OCI-LY7 (cell line): ENCODE data around the gene DNASE1L3. TPM values are rescaled to one million over a fixed set of nuclear protein-coding genes. Genes with fewer than 3 reads are reported as not detected.

ENCODE experiments used
- BruUV-seq: library from RNA; stranded (reverse); fragments of 400-500 nt; replicated peaks from 2 replicates; lab custom pipeline; 2021; lab: Mats Ljungman, UMichigan
- CTCF ChIA-PET: fragments of 300-600 bp; sonication (Branson Sonifier 250); formaldehyde crosslinking; loops from one replicate; lab custom pipeline; 2022; ENCODE audit warnings: antibody characterized with exemption; ENCODE audit not compliant: unreplicated experiment; lab: Charles Lee
- POLR2A ChIA-PET: fragments of 300-600 bp; sonication (Branson Sonifier 250); formaldehyde crosslinking; loops from one replicate; lab custom pipeline; 2022; ENCODE audit warnings: antibody characterized with exemption; lab: Charles Lee
- DNase-seq: peaks from one replicate; pipeline ENCODE4 v3.0.0-alpha.2; 2015; ENCODE audit warnings: low spot score
- H2AFZ ChIP-seq: fragments of 200-600 bp; sonication (generic), shearing (Covaris generic); 2 replicates; pipeline ENCODE4 v1.6.1; 2014; ENCODE audit warnings: mild to moderate bottlenecking, antibody characterized with exemption, low read length, moderate library complexity
- H3K27ac ChIP-seq: fragments of 200-600 bp; sonication (generic); 2 replicates; pipeline ENCODE4 v1.5.1; 2014; ENCODE audit warnings: mixed run types, low read depth, mild to moderate bottlenecking, moderate library complexity, low read length, inconsistent platforms; ENCODE audit not compliant: poor library complexity, severe bottlenecking
- H3K36me3 ChIP-seq: fragments of 200-600 bp; sonication (generic); 2 replicates; pipeline ENCODE4 v1.6.1; 2014; ENCODE audit warnings: mild to moderate bottlenecking, antibody characterized with exemption, low read length, moderate library complexity, mixed read lengths; ENCODE audit not compliant: insufficient read depth
- H3K4me1 ChIP-seq: fragments of 200-600 bp; sonication (generic); 2 replicates; pipeline ENCODE4 v1.5.1; 2014; ENCODE audit warnings: mild to moderate bottlenecking, low read length; ENCODE audit not compliant: insufficient read depth, poor library complexity, severe bottlenecking
- H3K4me2 ChIP-seq: fragments of 200-600 bp; sonication (generic); 2 replicates; pipeline ENCODE4 v1.6.1; 2014; ENCODE audit warnings: mild to moderate bottlenecking, low read length
- H3K4me3 ChIP-seq: fragments of 200-600 bp; sonication (generic); 2 replicates; pipeline ENCODE4 v1.5.1; 2014; ENCODE audit warnings: mild to moderate bottlenecking, low read depth, low read length; ENCODE audit not compliant: poor library complexity, severe bottlenecking
- H3K79me2 ChIP-seq: fragments of 200-600 bp; sonication (generic); 2 replicates; pipeline ENCODE4 v1.6.1; 2016; ENCODE audit warnings: low read depth, mild to moderate bottlenecking, low read length, moderate library complexity, mixed read lengths; ENCODE audit not compliant: insufficient read depth
- H3K9me2 ChIP-seq: fragments of 200-600 bp; sonication (generic); 2 replicates; pipeline ENCODE4 v1.6.1; 2016; ENCODE audit warnings: mild to moderate bottlenecking, low read length, mixed read lengths; ENCODE audit not compliant: insufficient read depth
- H3K9me3 ChIP-seq: fragments of 200-600 bp; sonication (generic); 2 replicates; pipeline ENCODE4 v1.6.1; 2014; ENCODE audit warnings: mild to moderate bottlenecking, mixed run types, low read length, mixed read lengths
- H4K20me1 ChIP-seq: fragments of 200-600 bp; sonication (generic); 2 replicates; pipeline ENCODE4 v1.6.1; 2014; ENCODE audit warnings: mild to moderate bottlenecking, antibody characterized with exemption, low read length, moderate library complexity, mixed read lengths; ENCODE audit not compliant: insufficient read depth
- EZH2phosphoT487 ChIP-seq: fragments of 200-600 bp; sonication (generic); IDR thresholded peaks from 2 replicates; pipeline ENCODE4 v1.6.1; 2018; ENCODE audit warnings: low read depth, borderline replicate concordance, mild to moderate bottlenecking, mixed run types, antibody characterized with exemption, low read length, moderate library complexity, mixed read lengths
- intact Hi-C: fragments of 100-400 bp; cut with micrococcal nuclease; formaldehyde crosslinking; loops from one replicate; pipeline ENCODE4 v1.10.0; 2022; ENCODE audit not compliant: unreplicated experiment
- total RNA-seq, 2 experiments: library from RNA; depleted of rRNA in 1 of 2; stranded (reverse); fragments of >200 nt in 1 of 2; shearing (Covaris generic) in 1 of 2; gene quantifications; 2 replicates each; pipeline ENCODE4 v1.2.3, GENCODE V29; 2014 to 2022
- TF ChIP-seq, protein P1 (sequence below): fragments of 200-600 bp; sonication (generic); conservative IDR thresholded peaks from 2 replicates; pipeline ENCODE4 v1.5.1; 2014; ENCODE audit warnings: mild to moderate bottlenecking, antibody characterized with exemption, low read length, moderate library complexity, mixed read lengths

Gene DNASE1L3
- total RNA-seq, 2 experiments from 2014 or later: 1.3 TPM; not detected in 1

GRCh38 chr3:58258392-58259055 is 47.8 kb upstream of the DNASE1L3 start:
- H3K79me2 ChIP-seq: no peaks in the 10 kb centered on the region
- H3K9me3 ChIP-seq: no peaks in the 10 kb centered on the region
- H3K27ac ChIP-seq: no peak overlapping the region
- H3K9me2 ChIP-seq: no peaks in the 10 kb centered on the region
- TF ChIP-seq, protein P1, sequence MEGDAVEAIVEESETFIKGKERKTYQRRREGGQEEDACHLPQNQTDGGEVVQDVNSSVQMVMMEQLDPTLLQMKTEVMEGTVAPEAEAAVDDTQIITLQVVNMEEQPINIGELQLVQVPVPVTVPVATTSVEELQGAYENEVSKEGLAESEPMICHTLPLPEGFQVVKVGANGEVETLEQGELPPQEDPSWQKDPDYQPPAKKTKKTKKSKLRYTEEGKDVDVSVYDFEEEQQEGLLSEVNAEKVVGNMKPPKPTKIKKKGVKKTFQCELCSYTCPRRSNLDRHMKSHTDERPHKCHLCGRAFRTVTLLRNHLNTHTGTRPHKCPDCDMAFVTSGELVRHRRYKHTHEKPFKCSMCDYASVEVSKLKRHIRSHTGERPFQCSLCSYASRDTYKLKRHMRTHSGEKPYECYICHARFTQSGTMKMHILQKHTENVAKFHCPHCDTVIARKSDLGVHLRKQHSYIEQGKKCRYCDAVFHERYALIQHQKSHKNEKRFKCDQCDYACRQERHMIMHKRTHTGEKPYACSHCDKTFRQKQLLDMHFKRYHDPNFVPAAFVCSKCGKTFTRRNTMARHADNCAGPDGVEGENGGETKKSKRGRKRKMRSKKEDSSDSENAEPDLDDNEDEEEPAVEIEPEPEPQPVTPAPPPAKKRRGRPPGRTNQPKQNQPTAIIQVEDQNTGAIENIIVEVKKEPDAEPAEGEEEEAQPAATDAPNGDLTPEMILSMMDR: no peak
- no peak for TF ChIP-seq EZH2phosphoT487
- no TSS peak for BruUV-seq
- no peak overlapping the region for H2AFZ ChIP-seq
- peaks cover 4% of the 10 kb centered on the region; the same call in 1 of the 2 replicates for H3K36me3 ChIP-seq
- no peak overlapping the region for H3K4me2 ChIP-seq
- ChIA-PET CTCF (no interaction called here), POLR2A (interaction anchor here (0.5 kb wide), 1 partner anchor 62 kb away, joined by 3 read pairs; no protein-coding TSS in a partner anchor)
- intact Hi-C loops: no loop called here
- DNase-seq: no peak
- no peaks in the 10 kb centered on the region for H3K4me1 ChIP-seq
- no peak overlapping the region for H3K4me3 ChIP-seq
- H4K20me1 ChIP-seq: no peaks in the 10 kb centered on the region

- no peak for DNase-seq
- H3K27ac ChIP-seq: no peak overlapping the region
- BruUV-seq: no TSS peak
- CTCF ChIA-PET: no interaction called here
- H3K4me2 ChIP-seq: no peak overlapping the region
- no peak overlapping the region for H3K4me3 ChIP-seq
- peaks cover 4% of the 10 kb centered on the region; the same call in 1 of the 2 replicates for H3K36me3 ChIP-seq
- POLR2A ChIA-PET: no interaction called here
- intact Hi-C loops: no loop called here
- H2AFZ ChIP-seq: no peak overlapping the region
- no peaks in the 10 kb centered on the region for H4K20me1 ChIP-seq
- no peak for TF ChIP-seq EZH2phosphoT487
- H3K9me2 ChIP-seq: no peaks in the 10 kb centered on the region
- no peaks in the 10 kb centered on the region for H3K79me2 ChIP-seq
- no peaks in the 10 kb centered on the region for H3K9me3 ChIP-seq
- H3K4me1 ChIP-seq: no peaks in the 10 kb centered on the region
Observed at GRCh38 chr3:58256511-58256910, 45.7 kb upstream of the DNASE1L3 start.

- Histone ChIP-seq H2AFZ (no peak overlapping the region), H3K79me2 (no peaks in the 10 kb centered on the region), H3K36me3 (peaks cover 4% of the 10 kb centered on the region; the same call in 1 of the 2 replicates), H3K4me3 (no peak overlapping the region), H3K4me2 (no peak overlapping the region), H3K9me3 (no peaks in the 10 kb centered on the region), H3K27ac (no peak overlapping the region), H3K9me2 (no peaks in the 10 kb centered on the region), H4K20me1 (no peaks in the 10 kb centered on the region), H3K4me1 (no peaks in the 10 kb centered on the region)
- intact Hi-C loops: no loop called here
- no peak for TF ChIP-seq EZH2phosphoT487
- TF ChIP-seq, protein P1: no peak
- DNase-seq: no peak
- no TSS peak for BruUV-seq
- POLR2A ChIA-PET: interaction anchor here (0.6 kb wide), 1 partner anchor 16 kb away, joined by 3 read pairs; no protein-coding TSS in a partner anchor
- CTCF ChIA-PET: no interaction called here
Observed at GRCh38 chr3:58256061-58256460, 45.3 kb upstream of the DNASE1L3 start.
